Endodermal cell (in vitro differentiated cells): ENCODE data around the gene RAB39A. TPM values are rescaled to one million over a fixed set of nuclear protein-coding genes. Genes with fewer than 3 reads are reported as not detected.
A peak's percentile ranks its signal among the peaks of the same experiment; 100 is the strongest.

ENCODE experiments used
- DNase-seq: peaks from one replicate; pipeline ENCODE4 v3.0.0-alpha.2; 2017
- H3K27ac ChIP-seq: 2 replicates; pipeline ENCODE4 v1.5.1; 2013; ENCODE audit warnings: mild to moderate bottlenecking, low read depth, low read length, moderate library complexity
- H3K27me3 ChIP-seq: 2 replicates; pipeline ENCODE4 v1.6.1; 2013; ENCODE audit warnings: mild to moderate bottlenecking, low read length, moderate library complexity; ENCODE audit not compliant: insufficient read depth, control insufficient read depth, poor library complexity, severe bottlenecking
- H3K36me3 ChIP-seq: 2 replicates; pipeline ENCODE4 v1.7.0; 2013; ENCODE audit warnings: mild to moderate bottlenecking, low read length, moderate library complexity; ENCODE audit not compliant: control insufficient read depth, insufficient read depth
- H3K4me1 ChIP-seq: one replicate; pipeline ENCODE4 v1.7.0; 2013; ENCODE audit warnings: low read length; ENCODE audit not compliant: control insufficient read depth, insufficient read depth
- H3K4me3 ChIP-seq: 2 replicates; pipeline ENCODE4 v1.5.1; 2013; ENCODE audit warnings: mild to moderate bottlenecking, low read length, moderate library complexity
- H3K9ac ChIP-seq: 2 replicates; pipeline ENCODE4 v1.6.1; 2013; ENCODE audit warnings: mild to moderate bottlenecking, low read length, moderate library complexity; ENCODE audit not compliant: poor library complexity, severe bottlenecking; ENCODE audit errors: extremely low read depth
- H3K9me3 ChIP-seq: 2 replicates; pipeline ENCODE4 v1.6.1; 2013; ENCODE audit warnings: mild to moderate bottlenecking, low read length, moderate library complexity; ENCODE audit not compliant: control insufficient read depth
- H3K27ac Mint-ChIP-seq: 2 replicates; pipeline ENCODE4 v1.8.0; 2020; ENCODE audit warnings: mixed read lengths
- H3K27me3 Mint-ChIP-seq: 2 replicates; pipeline ENCODE4 v1.8.0; 2021; ENCODE audit warnings: mild to moderate bottlenecking, mixed read lengths; ENCODE audit not compliant: insufficient read depth
- H3K36me3 Mint-ChIP-seq: 2 replicates; pipeline ENCODE4 v1.8.0; 2020; ENCODE audit warnings: low read depth, mixed read lengths
- H3K4me1 Mint-ChIP-seq: 2 replicates; pipeline ENCODE4 v1.8.0; 2020; ENCODE audit warnings: mixed read lengths
- H3K4me3 Mint-ChIP-seq: 2 replicates; pipeline ENCODE4 v1.8.0; 2020; ENCODE audit warnings: mild to moderate bottlenecking, moderate library complexity, mixed read lengths
- H3K9me3 Mint-ChIP-seq: 2 replicates; pipeline ENCODE4 v1.8.0; 2020; ENCODE audit warnings: mild to moderate bottlenecking, mixed read lengths
- WGBS, 2 experiments: methylation state at CpG; one replicate each; pipeline versions ENCODE4 v1.1.5 to v1.1.7; 2013; ENCODE audit warnings: missing lambda C conversion rate in 2 of 2, mixed read lengths in 1 of 2; ENCODE audit not compliant: insufficient coverage in 1 of 2, insufficient read length in 1 of 2; 5-methylcytosine and 5-hydroxymethylcytosine counted together
- total RNA-seq, 2 donors: library from RNA; stranded (reverse); fragmentation: NEBNext Ultra II Directional in 1 of 2; extraction: Animal tissue kit (Norgen Biotek cat#: 25700) in 1 of 2; gene quantifications; 2 replicates in 1 of 2; 3 replicates in 1 of 2; pipeline ENCODE4 v1.2.1, GENCODE V29; 2021
- TF ChIP-seq, protein P1 (sequence below): fragments of 200-600 bp; sonication (generic); conservative IDR thresholded peaks from 2 replicates; pipeline ENCODE4 v1.5.0; 2021; ENCODE audit warnings: antibody characterized with exemption, mild to moderate bottlenecking

Gene RAB39A
- total RNA-seq, 2 donors from 2014 or later: 4.8 to 7.5 TPM

DNA sequence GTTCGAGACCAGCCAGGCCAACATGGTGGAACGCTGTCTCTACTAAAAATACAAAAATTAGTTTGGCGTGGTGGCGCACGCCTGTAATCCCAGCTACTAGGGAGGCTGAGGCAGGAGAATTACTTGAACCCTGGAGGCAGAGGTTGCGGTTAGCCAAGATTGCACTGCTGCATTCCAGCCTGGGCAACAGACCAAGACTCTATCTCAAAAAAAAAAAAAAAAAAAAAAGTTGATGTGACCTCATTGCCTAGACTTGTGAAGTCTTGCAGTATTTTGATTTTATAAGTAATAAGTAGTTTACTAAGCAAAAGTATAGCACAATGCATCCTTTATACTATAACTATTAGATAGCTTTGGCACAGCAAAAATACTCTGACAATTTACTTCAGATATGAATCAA lies 70.5 kb downstream of the RAB39A start:
- H3K27ac ChIP-seq: no peak overlapping the region
- Mint-ChIP-seq H3K36me3 (no peaks in the 10 kb centered on the region), H3K4me1 (no peaks in the 10 kb centered on the region), H3K9me3 (no peaks in the 10 kb centered on the region), H3K27ac (no peak overlapping the region), H3K4me3 (no peak overlapping the region), H3K27me3 (no peaks in the 10 kb centered on the region)
- H3K27me3 ChIP-seq: no peaks in the 10 kb centered on the region
- TF ChIP-seq, protein P1, sequence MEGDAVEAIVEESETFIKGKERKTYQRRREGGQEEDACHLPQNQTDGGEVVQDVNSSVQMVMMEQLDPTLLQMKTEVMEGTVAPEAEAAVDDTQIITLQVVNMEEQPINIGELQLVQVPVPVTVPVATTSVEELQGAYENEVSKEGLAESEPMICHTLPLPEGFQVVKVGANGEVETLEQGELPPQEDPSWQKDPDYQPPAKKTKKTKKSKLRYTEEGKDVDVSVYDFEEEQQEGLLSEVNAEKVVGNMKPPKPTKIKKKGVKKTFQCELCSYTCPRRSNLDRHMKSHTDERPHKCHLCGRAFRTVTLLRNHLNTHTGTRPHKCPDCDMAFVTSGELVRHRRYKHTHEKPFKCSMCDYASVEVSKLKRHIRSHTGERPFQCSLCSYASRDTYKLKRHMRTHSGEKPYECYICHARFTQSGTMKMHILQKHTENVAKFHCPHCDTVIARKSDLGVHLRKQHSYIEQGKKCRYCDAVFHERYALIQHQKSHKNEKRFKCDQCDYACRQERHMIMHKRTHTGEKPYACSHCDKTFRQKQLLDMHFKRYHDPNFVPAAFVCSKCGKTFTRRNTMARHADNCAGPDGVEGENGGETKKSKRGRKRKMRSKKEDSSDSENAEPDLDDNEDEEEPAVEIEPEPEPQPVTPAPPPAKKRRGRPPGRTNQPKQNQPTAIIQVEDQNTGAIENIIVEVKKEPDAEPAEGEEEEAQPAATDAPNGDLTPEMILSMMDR: no peak
- H3K36me3 ChIP-seq: no peaks in the 10 kb centered on the region
- H3K4me1 ChIP-seq: no peaks in the 10 kb centered on the region
- 78 to 99% methylated on average over 5 to 6 of the region's 6 CpGs for WGBS, 2 experiments
- no peak for DNase-seq
- no peak overlapping the region for H3K4me3 ChIP-seq
- H3K9me3 ChIP-seq: no peaks in the 10 kb centered on the region
- H3K9ac ChIP-seq: no peak overlapping the region

DNA sequence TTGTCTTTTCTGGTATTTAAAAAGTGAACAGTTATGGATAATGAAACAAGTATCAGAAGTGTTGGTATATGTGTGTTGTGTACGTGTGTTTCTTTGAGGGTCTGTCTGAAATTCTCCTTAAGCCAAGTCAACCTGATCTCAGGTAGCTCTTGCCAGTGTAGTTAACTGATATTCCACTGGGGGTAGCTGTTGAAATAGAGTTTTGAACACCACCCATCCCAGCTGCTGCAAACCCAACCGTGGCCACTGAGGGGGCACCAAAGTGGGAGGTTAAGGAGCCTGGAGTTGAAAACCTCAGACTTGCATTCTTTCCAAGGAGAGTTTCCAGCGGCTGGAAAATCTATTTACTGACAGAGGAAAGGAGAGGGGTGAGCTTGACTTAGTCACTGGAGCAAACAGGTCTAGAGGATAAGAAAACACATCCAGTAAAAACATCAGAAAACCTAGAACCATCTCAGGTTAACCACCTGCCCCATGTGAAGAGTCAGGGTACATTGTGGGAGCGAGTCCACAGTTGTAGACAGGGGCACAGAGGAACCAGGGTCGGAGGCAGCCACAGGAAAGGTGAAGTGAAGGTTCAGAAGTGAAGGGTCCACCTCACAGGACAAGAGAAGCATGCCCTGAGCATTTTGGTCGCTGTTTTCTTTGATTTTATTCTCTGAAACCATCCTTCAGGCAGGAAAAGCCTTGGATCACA lies 71.7 kb downstream of the RAB39A start:
- Mint-ChIP-seq H3K27me3 (no peaks in the 10 kb centered on the region), H3K4me1 (no peaks in the 10 kb centered on the region), H3K9me3 (no peaks in the 10 kb centered on the region), H3K27ac (no peak overlapping the region), H3K36me3 (no peaks in the 10 kb centered on the region), H3K4me3 (no peak overlapping the region)
- DNase-seq: peak; percentile 91
- Histone ChIP-seq H3K27me3 (no peaks in the 10 kb centered on the region), H3K36me3 (no peaks in the 10 kb centered on the region), H3K4me1 (no peaks in the 10 kb centered on the region), H3K27ac (no peak overlapping the region), H3K9me3 (no peaks in the 10 kb centered on the region), H3K4me3 (no peak overlapping the region), H3K9ac (no peak overlapping the region)
- WGBS, 2 experiments: 50 to 67% methylated on average over 3 to 5 of the region's 6 CpGs
- TF ChIP-seq, protein P1: peak; percentile 86

DNA sequence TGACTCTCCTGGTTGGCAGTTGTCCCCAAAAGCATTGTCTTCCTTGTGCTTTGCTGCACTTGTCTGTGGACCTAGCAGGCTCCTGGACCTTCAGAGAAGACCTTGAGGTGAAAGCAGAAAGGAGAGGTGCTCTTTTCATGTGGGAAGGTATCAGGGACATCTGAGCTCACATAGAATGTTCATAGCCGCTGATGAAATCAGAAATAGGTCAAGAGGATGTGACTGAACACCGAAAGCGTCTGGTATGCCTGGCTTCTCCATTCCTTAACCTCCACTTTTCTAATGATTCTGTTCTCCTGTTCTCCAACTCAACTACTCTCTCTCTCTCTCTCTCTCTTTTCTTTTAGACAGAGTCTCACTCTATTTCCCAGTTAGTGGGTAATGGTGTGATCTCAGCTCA lies 74.2 kb downstream of the RAB39A start:
- Histone ChIP-seq H3K4me1 (no peaks in the 10 kb centered on the region), H3K4me3 (no peak overlapping the region), H3K27me3 (no peaks in the 10 kb centered on the region), H3K36me3 (no peaks in the 10 kb centered on the region), H3K9ac (no peak overlapping the region), H3K9me3 (no peaks in the 10 kb centered on the region), H3K27ac (no peak overlapping the region)
- no peaks in the 10 kb centered on the region for H3K27me3 Mint-ChIP-seq
- no peaks in the 10 kb centered on the region for H3K4me1 Mint-ChIP-seq
- no peaks in the 10 kb centered on the region for H3K36me3 Mint-ChIP-seq
- TF ChIP-seq, protein P1: no peak
- no peak overlapping the region for H3K27ac Mint-ChIP-seq
- no peaks in the 10 kb centered on the region for H3K9me3 Mint-ChIP-seq
- no peak overlapping the region for H3K4me3 Mint-ChIP-seq
- 83 to 94% methylated on average over 3 of the region's 3 CpGs for WGBS, 2 experiments
- no peak for DNase-seq
